BLaER1 (cell line): ENCODE measurements around the gene KRTAP10-4.

Experiments used
- H3K27ac ChIP-seq: shearing (Covaris generic); formaldehyde crosslinking; 2 replicates; pipeline ENCODE4 v1.8.1; 2022
- H3K27me3 ChIP-seq: shearing (Covaris generic); formaldehyde crosslinking; 2 replicates; pipeline ENCODE4 v1.8.1; 2022
- H3K36me3 ChIP-seq: shearing (Covaris generic); formaldehyde crosslinking; 2 replicates; pipeline ENCODE4 v1.8.1; 2022
- H3K4me1 ChIP-seq: shearing (Covaris generic); formaldehyde crosslinking; 2 replicates; pipeline ENCODE4 v1.8.1; 2022
- H3K4me2 ChIP-seq: shearing (Covaris generic); formaldehyde crosslinking; 2 replicates; pipeline ENCODE4 v1.8.1; 2022
- H3K4me3 ChIP-seq: shearing (Covaris generic); formaldehyde crosslinking; 2 replicates; pipeline ENCODE4 v1.8.1; 2022
- H3K9ac ChIP-seq: shearing (Covaris generic); formaldehyde crosslinking; 2 replicates; pipeline ENCODE4 v1.8.1; 2022
- H3K9me3 ChIP-seq: shearing (Covaris generic); formaldehyde crosslinking; 2 replicates; pipeline ENCODE4 v1.8.1; 2022
- H4K20me1 ChIP-seq: shearing (Covaris generic); formaldehyde crosslinking; 2 replicates; pipeline ENCODE4 v1.8.1; 2022
- Cebpa-rat ChIP-seq: shearing (Covaris generic); IDR thresholded peaks from 2 replicates; pipeline ENCODE4 v1.8.1; 2022

KRTAP10-4 gene

DNA sequence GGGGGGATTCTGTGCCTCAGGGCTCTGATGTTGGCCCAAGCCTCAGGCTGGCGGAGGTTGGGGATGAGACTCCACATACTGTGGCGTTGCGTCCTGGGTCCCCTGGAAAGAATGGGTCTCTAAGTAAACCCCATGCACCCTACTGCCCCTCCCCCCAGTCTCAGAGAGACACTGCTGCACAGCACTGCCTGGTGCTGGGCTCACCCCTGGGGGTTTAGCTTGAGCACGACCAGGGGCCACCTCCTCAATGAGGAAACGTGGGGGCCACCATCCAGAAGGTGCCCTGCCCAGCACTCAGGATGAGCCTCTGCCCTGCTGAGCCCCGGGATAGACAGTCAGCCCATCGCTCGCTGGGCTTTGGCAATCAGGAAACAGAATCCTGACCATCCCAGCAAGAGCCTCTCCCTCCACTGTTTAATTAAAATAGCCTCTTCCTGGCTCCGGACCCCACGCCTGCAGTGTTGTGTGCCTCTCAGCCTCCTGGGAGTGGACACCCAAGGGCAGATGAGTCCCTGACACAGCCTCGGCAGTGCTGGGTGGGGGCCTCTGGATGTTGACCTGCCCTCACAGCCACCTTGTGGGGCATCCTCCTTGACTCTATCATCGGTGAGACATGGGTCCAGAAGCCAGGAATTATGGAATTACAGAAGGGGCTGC is 3.5 kb upstream of the KRTAP10-4 start:
- Histone ChIP-seq H3K4me1 (peaks cover 5% of the 10 kb centered on the region), H3K27ac (no peak overlapping the region), H3K4me2 (no peak overlapping the region), H4K20me1 (no peaks in the 10 kb centered on the region), H3K9ac (no peak overlapping the region), H3K27me3 (no peaks in the 10 kb centered on the region), H3K9me3 (peaks cover 16% of the 10 kb centered on the region), H3K4me3 (no peak overlapping the region), H3K36me3 (no peaks in the 10 kb centered on the region)
- no peak for TF ChIP-seq Cebpa-rat

DNA sequence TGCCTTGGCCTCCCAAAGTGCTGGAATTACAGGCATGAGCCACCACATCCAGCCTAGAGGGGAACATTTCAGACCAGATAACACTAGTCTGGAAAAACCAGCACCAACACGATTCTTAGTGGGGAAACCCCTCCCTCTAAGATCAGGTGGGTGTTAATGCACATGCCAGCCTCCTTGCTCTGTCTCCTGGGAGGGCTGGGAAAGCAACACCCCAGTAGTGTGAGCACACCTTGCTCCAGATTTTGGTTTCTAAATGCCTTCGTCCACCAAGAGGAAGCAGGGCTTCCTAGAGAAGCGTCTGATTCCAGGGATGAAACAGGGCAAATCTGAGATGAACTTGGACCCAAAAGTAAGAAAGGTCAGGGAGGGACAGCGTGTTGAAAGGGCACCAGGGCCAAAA is 2.2 kb upstream of the KRTAP10-4 start:
- H3K9ac ChIP-seq, result no peak overlapping the region
- no peak overlapping the region for H3K4me3 ChIP-seq
- H3K27ac ChIP-seq, result no peak overlapping the region
- no peak for TF ChIP-seq Cebpa-rat
- H3K27me3 ChIP-seq, result no peaks in the 10 kb centered on the region
- H3K4me1 ChIP-seq, result peaks cover 5% of the 10 kb centered on the region
- no peaks in the 10 kb centered on the region for H4K20me1 ChIP-seq
- peaks cover 17% of the 10 kb centered on the region for H3K9me3 ChIP-seq
- no peak overlapping the region for H3K4me2 ChIP-seq
- H3K36me3 ChIP-seq, result no peaks in the 10 kb centered on the region

DNA sequence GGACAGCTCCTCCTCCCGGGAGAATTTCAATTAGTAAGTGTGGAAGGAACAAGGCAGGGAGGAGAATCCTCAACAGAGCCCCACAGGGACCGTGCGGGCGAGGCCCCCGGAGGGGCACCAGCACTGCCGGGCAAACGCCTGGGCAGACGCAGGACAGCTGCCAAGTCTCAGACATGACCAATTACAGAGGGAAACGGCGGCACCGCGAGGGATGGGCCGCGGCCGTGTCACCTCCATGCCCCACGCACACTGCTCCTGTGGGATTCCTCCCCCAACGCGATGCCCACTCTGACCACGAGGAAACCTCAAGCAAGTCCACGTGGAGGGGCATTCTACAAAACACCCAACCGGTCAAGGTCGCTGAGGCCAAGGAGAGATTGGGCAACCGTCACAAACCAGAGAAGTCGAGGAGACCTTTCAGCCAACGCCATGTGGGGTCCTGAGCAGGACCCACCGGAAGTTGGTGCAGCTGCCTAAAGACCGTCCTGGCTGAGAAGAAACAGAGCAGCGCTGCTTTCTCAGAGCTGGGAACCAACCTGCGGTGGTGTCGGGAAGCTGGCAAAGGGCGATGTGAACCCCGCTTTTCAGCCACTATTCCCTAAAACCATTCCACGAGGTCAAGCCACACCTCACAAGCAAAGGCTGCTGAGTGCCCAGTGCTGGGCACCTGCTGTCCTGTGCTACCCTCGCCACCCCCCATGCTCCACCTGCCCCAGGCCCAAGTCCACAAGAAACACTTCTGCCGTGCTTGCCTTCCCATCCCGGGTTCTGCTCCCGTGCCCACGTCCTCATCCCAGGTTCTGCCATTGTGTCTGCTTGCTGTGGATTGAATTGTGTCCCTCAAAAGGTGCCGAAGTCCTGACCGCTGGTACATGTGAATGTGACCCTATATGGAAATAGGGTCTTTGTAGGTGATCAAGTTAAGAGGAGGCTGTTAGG is 1.4 kb upstream of the KRTAP10-4 start:
- Histone ChIP-seq H3K9me3 (peaks cover 25% of the 10 kb centered on the region), H3K4me2 (no peak overlapping the region), H4K20me1 (no peaks in the 10 kb centered on the region), H3K4me3 (no peak overlapping the region), H3K27me3 (no peaks in the 10 kb centered on the region), H3K36me3 (no peaks in the 10 kb centered on the region), H3K4me1 (peaks cover 5% of the 10 kb centered on the region), H3K9ac (no peak overlapping the region), H3K27ac (no peak overlapping the region)
- TF ChIP-seq Cebpa-rat, result no peak

DNA sequence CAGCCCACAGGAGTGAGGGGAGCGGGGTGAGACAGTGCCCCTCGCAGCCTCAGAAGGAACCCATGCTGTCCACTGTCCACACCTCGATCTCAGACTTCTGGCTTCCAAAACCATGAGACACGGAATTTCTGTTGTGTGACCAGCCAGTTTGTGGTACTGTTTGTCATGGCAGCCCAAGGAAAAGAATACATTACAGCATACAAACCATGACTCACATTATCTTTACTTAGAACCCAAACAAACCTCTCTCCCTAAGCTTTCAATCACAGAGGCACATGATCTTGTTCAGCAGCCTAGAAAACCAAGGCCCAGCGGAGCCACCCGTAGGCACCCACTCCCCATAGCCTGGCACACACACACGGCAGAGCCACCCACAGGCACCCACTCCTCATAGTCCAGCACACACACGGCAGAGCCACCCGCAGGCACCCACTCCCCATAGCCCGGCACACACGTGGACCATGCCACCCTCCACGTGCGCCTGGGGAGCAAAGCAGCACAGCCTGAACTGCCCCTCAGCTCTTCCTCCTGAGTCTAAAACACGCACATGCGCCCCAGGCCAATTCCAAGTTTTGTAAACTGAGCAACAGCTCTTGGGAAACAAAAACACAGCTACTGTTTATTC is 458 bp upstream of the KRTAP10-4 start:
- Histone ChIP-seq H3K36me3 (no peaks in the 10 kb centered on the region), H3K9me3 (peaks cover 35% of the 10 kb centered on the region), H3K27ac (no peak overlapping the region), H3K9ac (no peak overlapping the region), H3K4me1 (peaks cover 5% of the 10 kb centered on the region), H3K4me3 (no peak overlapping the region), H4K20me1 (no peaks in the 10 kb centered on the region), H3K4me2 (no peak overlapping the region), H3K27me3 (no peaks in the 10 kb centered on the region)
- TF ChIP-seq Cebpa-rat, result no peak

DNA sequence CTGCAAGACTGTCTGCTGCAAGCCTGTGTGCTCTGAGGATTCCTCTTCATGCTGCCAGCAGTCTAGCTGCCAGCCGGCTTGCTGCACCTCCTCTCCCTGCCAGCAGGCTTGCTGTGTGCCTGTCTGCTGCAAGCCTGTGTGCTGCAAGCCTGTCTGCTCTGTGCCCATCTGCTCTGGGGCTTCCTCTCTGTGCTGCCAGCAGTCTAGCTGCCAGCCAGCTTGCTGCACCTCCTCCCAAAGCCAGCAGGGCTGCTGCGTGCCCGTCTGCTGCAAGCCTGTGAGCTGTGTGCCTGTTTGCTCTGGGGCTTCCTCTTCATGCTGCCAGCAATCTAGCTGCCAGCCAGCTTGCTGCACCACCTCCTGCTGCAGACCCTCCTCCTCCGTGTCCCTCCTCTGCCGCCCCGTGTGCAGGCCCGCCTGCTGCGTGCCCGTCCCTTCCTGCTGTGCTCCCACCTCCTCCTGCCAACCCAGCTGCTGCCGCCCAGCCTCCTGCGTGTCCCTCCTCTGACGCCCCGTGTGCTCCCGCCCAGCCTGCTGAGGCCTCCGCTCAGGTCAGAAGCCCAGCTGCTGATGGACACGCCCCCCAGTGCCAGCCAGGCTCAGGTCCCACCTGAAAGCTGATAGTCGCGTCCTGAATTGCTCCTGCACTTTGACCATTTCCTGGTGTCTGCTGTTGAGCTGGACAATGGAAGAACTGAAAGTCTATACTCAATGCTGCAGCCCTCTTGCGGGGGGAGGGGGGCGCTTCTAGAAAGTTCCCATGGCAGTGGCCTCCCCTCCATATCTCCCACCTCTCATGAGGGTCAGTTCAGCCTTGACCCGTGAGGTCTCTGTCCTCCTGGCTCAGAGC is 1.2 kb downstream of the KRTAP10-4 start:
- H3K4me3 ChIP-seq, result no peak overlapping the region
- no peak overlapping the region for H3K9ac ChIP-seq
- H3K27me3 ChIP-seq, result no peaks in the 10 kb centered on the region
- no peaks in the 10 kb centered on the region for H4K20me1 ChIP-seq
- no peaks in the 10 kb centered on the region for H3K36me3 ChIP-seq
- H3K4me2 ChIP-seq, result no peak overlapping the region
- no peak for TF ChIP-seq Cebpa-rat
- H3K27ac ChIP-seq, result no peak overlapping the region
- peaks cover 51% of the 10 kb centered on the region for H3K9me3 ChIP-seq
- H3K4me1 ChIP-seq, result no peaks in the 10 kb centered on the region

DNA sequence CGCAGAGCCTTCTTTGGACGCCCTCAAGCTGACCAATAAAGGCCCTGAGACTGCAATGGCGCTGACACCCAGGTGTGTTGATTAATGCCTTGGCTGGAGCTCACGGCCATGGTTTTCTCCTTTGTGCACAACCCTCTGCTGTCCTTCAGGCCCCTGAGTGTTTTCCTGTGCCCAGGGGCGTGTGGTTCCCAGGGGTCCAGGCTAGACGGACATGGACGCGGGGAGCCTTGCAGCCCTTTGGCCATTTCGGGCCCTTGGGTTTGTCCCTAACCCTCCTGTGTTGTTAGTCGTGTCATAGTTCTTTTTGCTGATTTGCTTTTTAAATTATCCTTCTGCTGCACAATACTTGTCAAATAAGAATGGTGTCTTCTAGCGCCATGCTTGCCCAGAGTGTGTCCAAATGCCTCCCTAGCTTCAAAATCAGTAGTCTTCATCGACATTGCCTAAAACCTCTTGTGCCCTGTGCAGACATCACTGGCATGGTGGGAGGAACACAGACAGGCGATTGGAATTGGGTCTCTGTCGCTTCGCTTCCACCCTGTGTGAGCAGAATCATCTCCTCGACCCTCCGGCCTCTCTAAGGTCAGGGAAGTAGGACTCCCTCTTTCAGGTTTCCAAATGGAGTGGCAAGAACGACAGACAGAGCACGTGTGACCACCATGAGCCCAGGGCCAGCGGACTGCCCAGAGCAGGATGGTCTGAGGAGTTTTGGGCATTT is 1.9 kb downstream of the KRTAP10-4 start:
- H3K27me3 ChIP-seq, result no peaks in the 10 kb centered on the region

DNA sequence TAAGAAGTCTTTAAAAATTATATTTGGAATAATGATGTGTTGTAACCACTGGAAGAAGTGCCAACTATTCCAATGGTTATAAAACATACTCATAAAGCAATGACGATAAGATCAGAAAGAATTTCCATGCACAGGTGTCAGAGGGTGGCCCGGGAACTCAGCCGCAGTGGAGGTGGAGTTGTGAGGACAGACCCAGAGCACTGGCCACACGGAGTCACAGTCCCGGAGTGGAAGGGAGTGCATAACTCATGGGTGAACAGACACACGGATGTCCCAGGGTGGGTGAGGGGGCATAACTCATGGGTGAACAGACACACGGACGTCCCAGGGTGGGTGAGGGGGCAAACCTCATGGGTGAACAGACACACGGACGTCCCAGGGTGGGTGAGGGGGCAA is 2.5 kb downstream of the KRTAP10-4 start:
- no peaks in the 10 kb centered on the region for H3K4me1 ChIP-seq
- H3K4me2 ChIP-seq, result no peak overlapping the region
- no peaks in the 10 kb centered on the region for H3K27me3 ChIP-seq
- H3K36me3 ChIP-seq, result no peaks in the 10 kb centered on the region
- H4K20me1 ChIP-seq, result no peaks in the 10 kb centered on the region
- TF ChIP-seq Cebpa-rat, result no peak
- H3K4me3 ChIP-seq, result no peak overlapping the region
- H3K9ac ChIP-seq, result no peak overlapping the region
- peaks cover 58% of the 10 kb centered on the region for H3K9me3 ChIP-seq
- H3K27ac ChIP-seq, result no peak overlapping the region

More for the DNA sequence above, 1.9 kb downstream of the KRTAP10-4 start:
- no peaks in the 10 kb centered on the region for H3K4me1 ChIP-seq
- no peaks in the 10 kb centered on the region for H3K36me3 ChIP-seq
- no peak overlapping the region for H3K27ac ChIP-seq
- no peak overlapping the region for H3K9ac ChIP-seq
- TF ChIP-seq Cebpa-rat, result no peak
- H3K4me3 ChIP-seq, result no peak overlapping the region
- no peak overlapping the region for H3K4me2 ChIP-seq
- no peaks in the 10 kb centered on the region for H4K20me1 ChIP-seq
- H3K9me3 ChIP-seq, result peaks cover 56% of the 10 kb centered on the region

DNA sequence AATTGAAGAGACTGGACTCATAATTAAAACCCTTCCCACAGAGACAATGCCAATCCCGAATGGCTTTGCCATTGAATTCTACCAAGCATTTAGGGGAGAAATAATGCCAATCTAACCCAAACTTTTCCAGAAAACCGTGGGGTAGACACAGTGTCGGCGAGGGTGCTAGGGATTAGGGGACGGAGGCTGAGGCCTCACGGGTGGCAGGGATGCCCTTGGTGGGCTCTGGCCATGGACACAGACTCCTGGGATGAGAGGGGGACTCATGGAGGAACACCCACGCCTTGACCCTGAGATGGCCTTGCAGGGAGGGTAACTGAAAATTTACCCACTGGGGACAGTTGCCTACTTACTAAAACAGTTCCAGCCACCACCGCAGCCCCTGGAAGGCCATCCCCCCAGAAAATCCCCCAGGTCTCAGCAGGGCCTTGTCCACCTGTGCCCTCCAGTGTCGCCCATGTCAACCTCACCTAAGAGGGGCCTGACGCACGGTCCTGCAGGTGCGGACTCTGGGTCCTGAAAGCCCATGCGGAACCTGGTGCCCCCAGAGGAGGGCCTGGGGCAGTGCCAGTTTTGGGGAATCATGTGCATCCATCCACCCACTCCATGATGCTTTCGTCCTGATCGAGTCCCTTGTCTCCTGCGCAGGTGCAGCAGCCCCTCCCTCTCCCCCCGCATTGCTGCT is 5.0 kb downstream of the KRTAP10-4 start:
- Histone ChIP-seq H4K20me1 (no peaks in the 10 kb centered on the region), H3K36me3 (no peaks in the 10 kb centered on the region), H3K27ac (no peak overlapping the region), H3K4me3 (no peak overlapping the region), H3K9me3 (peaks cover 64% of the 10 kb centered on the region), H3K9ac (no peak overlapping the region), H3K4me2 (no peak overlapping the region), H3K27me3 (no peaks in the 10 kb centered on the region), H3K4me1 (peaks cover 14% of the 10 kb centered on the region)
- no peak for TF ChIP-seq Cebpa-rat
